VCaP (cell line): ENCODE data around the gene MORC3.
"Not testable (repeated sequence)": the region's sequence is repeated elsewhere in the genome, so short reads cannot be mapped to it uniquely, and the experiment has no call there.

ENCODE experiments used
- H3K27ac ChIP-seq: fragments of 450-650 bp; 2 replicates; pipeline ENCODE4 v1.5.1; 2017
- TF ChIP-seq, protein P1 (sequence below): fragments of 450-650 bp; conservative IDR thresholded peaks from 2 replicates; pipeline ENCODE4 v1.5.1; 2017; ENCODE audit warnings: mild to moderate bottlenecking, moderate library complexity

Gene MORC3

DNA sequence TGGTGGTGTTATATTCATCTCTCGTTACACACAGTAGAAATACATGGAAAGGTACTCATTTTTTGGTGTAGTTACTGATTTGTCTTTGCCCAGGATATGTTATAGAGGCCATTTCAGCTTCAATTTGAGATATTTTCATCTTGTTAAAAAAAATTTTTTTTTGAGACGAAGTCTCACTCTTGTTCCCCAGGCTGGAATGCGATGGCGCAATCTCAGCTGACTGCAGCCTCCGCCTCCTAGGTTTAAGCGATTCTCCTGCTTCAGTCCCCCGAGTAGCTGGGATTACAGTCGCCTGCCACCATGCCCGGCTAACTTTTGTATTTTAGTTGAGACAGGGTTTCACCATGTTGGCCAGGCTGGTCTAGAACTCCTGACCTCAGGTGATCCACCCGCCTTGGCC, 19.0 kb downstream of the MORC3 start:
- H3K27ac ChIP-seq: no peak overlapping the region
- TF ChIP-seq, protein P1, sequence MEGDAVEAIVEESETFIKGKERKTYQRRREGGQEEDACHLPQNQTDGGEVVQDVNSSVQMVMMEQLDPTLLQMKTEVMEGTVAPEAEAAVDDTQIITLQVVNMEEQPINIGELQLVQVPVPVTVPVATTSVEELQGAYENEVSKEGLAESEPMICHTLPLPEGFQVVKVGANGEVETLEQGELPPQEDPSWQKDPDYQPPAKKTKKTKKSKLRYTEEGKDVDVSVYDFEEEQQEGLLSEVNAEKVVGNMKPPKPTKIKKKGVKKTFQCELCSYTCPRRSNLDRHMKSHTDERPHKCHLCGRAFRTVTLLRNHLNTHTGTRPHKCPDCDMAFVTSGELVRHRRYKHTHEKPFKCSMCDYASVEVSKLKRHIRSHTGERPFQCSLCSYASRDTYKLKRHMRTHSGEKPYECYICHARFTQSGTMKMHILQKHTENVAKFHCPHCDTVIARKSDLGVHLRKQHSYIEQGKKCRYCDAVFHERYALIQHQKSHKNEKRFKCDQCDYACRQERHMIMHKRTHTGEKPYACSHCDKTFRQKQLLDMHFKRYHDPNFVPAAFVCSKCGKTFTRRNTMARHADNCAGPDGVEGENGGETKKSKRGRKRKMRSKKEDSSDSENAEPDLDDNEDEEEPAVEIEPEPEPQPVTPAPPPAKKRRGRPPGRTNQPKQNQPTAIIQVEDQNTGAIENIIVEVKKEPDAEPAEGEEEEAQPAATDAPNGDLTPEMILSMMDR: no peak

DNA sequence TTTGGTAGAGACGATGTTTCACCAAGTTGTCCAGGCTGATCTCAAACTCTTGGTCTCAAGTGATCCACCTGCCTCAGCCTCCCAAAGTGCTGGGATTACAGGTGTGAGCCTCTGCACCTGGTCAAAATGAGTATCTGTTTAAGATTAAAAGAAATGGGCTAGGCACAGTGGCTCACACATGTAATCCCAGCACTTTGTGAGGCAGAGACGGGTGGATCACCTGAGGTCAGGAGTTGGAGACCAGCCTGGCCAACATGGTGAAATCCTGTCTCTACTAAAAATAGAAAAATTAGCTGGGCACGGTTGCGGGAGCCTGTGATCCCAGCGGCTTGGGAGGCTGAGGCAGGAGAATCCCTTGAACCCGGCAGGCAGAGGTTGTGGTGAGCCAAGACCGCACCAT, 22.6 kb downstream of the MORC3 start:
- not testable (repeated sequence) for H3K27ac ChIP-seq

DNA sequence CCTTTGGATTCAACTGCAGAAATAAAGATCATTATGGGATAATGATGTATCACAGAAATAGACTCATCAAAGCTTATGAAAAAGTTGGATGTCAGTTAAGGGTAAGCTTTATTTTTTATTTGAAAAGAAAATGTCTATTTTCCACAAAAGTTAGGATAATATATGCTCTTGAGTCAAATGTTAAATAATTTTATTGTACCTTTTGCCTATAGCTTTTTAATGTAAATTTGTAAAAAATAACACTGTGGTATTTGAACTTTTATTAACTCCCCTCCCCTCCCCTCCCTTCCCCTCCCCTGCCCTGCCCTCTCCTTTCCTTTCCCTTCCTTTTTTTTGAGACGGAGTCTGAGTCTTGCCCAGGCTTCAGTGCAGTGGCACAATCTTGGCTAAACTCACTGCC, 24.9 kb downstream of the MORC3 start:
- TF ChIP-seq, protein P1: no peak
- H3K27ac ChIP-seq: peak overlapping the region; percentile 78

DNA sequence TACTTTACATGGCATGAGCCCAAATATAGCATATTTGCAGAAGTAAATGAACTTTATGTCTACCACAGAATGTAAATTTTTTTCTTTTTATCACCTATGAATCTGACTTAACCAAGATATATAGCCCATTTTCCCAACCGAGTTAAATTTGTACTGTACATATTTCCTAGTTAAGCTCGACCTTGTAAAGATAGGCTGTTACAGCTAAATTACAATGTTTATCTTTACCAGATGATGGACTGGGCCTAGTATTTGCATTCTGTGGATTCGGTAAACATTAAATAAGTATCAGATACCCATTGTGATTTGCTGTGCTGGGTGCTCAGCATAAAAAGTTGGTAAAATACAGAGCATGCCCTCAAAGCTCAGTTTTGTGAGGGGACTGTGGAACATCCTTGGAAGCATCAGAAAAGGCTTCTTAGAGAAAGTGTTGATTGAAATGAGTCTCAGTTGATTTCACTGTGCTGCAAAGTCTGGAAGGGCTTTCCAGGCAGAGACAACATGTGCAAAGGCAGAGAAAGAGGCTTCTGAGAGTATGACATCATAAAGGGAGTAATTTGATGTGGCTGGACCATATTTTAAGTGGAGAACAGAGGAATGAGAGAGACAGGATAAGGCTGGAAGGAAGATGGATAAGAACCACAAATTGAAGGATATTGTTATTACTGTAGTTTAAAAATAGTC, 27.4 kb downstream of the MORC3 start:
- TF ChIP-seq, protein P1: no peak
- H3K27ac ChIP-seq: peak overlapping the region; percentile 78

DNA sequence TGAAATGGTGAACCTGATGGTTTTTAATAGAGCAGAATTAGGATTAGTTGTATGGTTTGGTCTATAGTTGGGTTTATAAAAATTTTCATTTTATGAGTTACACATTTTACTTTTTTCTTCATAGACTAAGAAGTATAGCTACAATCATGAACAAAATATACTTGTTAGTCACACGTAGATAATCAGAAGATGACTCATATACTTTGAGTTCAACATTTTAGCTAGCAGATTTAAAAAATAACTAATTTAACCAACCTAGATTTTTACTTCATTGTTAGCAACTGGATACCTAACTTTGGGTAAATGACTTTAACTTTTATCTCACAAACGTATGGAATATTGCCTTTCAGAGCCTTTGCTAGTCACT, 27.9 kb downstream of the MORC3 start:
- TF ChIP-seq, protein P1: no peak

DNA sequence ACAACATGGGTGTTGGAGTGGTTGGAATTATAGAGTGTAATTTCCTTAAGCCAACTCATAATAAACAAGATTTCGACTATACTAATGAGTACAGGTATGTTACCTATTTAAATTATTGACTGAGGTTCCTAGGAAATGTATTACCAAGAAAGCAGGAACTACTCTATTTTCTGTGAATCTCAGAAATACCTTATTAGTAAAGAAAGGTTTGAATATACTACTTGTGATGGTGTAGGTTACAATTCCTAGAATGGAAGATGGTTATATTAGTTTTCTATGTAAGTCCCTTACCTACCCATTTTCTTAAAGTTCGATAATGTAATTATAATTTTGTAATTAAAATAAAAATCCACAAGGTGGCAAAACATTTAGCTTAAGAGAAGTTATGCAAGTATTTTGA, 29.3 kb downstream of the MORC3 start:
- TF ChIP-seq, protein P1: no peak
- H3K27ac ChIP-seq: no peak overlapping the region

More for the DNA sequence above, 27.9 kb downstream of the MORC3 start:
- H3K27ac ChIP-seq: peak overlapping the region; percentile 78

DNA sequence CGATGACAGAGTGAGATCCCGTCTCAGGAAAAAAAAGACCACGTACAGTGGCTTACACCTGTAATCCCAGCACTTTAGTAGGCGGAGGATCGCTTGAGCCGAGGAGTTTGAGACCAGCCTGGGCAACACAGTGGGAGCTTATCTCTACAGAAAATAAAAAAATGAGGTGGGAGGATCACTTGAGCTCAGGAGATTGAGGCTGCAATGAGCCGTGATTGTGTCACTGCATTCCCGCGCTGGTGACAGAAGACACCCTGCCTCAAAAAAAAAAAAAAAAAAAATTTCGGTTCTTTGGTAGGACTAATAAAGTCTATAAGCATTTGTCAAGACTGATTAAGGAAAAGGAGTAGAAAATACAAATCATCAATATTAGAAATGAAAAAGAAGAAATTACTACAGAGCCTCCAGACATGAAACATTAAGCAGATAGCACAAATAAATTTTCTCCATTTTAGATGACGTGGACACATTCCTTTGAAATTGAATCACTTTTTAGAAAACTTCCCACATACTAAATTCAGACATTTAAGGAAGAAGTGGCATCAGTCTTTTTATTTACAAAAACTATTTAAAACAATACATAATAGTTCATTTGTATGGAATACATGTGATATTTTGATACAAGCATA, 30.4 kb downstream of the MORC3 start:
- TF ChIP-seq, protein P1: no peak
- H3K27ac ChIP-seq: no peak overlapping the region
